Thyroid gland (tissue), 4 donors: ENCODE data around the gene GCNT2. TPM values are rescaled to one million over a fixed set of nuclear protein-coding genes. Genes with fewer than 3 reads are reported as not detected.

Experiments
- DNase-seq, 2 donors: peaks; one replicate each; pipeline ENCODE4 v3.0.0-alpha.2; 2019
- H3K27ac ChIP-seq, 3 donors: fragments of 200-600 bp; sonication (generic); 1 replicate in 2 of 3; 2 replicates in 1 of 3; pipeline ENCODE4 v1.5.1; 2016 to 2019; ENCODE audit warnings: mild to moderate bottlenecking in 1 of 3, moderate library complexity in 1 of 3
- H3K27me3 ChIP-seq: fragments of 200-600 bp; sonication (generic); one replicate; pipeline ENCODE4 v1.5.1; 2019
- H3K36me3 ChIP-seq, 2 donors: fragments of 200-600 bp; sonication (generic); one replicate each; pipeline ENCODE4 v1.5.1; 2016 to 2019
- H3K4me1 ChIP-seq, 2 donors: fragments of 200-600 bp; sonication (generic); one replicate each; pipeline ENCODE4 v1.5.1; 2017 to 2019
- H3K4me3 ChIP-seq, 3 donors: fragments of 200-600 bp; sonication (generic); replicated peaks in 1 of 3; 1 replicate in 2 of 3; 2 replicates in 1 of 3; pipeline ENCODE4 v1.5.1; 2016; ENCODE audit warnings: mild to moderate bottlenecking in 1 of 3
- H3K9me3 ChIP-seq: fragments of 200-600 bp; sonication (generic); one replicate; pipeline ENCODE4 v1.5.1; 2017
- POLR2A ChIP-seq, 2 donors: fragments of 450-650 bp; IDR thresholded peaks; one replicate each; pipeline ENCODE4 v1.6.1; 2017; ENCODE audit warnings: antibody characterized with exemption in 2 of 2, mild to moderate bottlenecking in 2 of 2, moderate library complexity in 1 of 2
- WGBS, 2 donors: methylation state at CpG; one replicate each; pipeline ENCODE4 v1.1.5; 2017; 5-methylcytosine and 5-hydroxymethylcytosine counted together
- intact Hi-C: fragments of 100-400 bp; cut with DNase I; formaldehyde crosslinking; loops from one replicate; pipeline ENCODE4 v1.15.1; 2023
- total RNA-seq, 4 donors: library from RNA; depleted of rRNA; stranded (reverse); fragments of >200 nt; gene quantifications; one replicate each; pipeline ENCODE4 v1.2.3, GENCODE V29; 2016
- TF ChIP-seq, protein P1 (sequence below), 6 experiments: fragments of 200-600 bp in 3 of 6; fragments of 450-650 bp in 3 of 6; sonication (generic) in 3 of 6; IDR thresholded peaks; one replicate each; pipeline ENCODE4 v1.5.1; 2016 to 2019; ENCODE audit warnings: antibody characterized with exemption in 6 of 6, mild to moderate bottlenecking in 2 of 6, inconsistent platforms in 1 of 6, moderate library complexity in 1 of 6

GCNT2 gene
- total RNA-seq, 4 donors from 2014 or later = 4.0 to 9.8 (median 8.0) TPM

GRCh38 chr6:10584607-10585006 is 63.5 kb downstream of the GCNT2 start:
- Histone ChIP-seq H3K27ac (no peak overlapping the region), H3K4me3 (no peak overlapping the region), H3K9me3 (no peaks in the 10 kb centered on the region), H3K36me3 (no peaks in the 10 kb centered on the region), H3K4me1 (peaks cover 21 to 25% of the 10 kb centered on the region in 2 donors), H3K27me3 (no peaks in the 10 kb centered on the region)
- no peak for TF ChIP-seq POLR2A (IDR thresholded peaks at IDR 0.05)
- TF ChIP-seq, protein P1, sequence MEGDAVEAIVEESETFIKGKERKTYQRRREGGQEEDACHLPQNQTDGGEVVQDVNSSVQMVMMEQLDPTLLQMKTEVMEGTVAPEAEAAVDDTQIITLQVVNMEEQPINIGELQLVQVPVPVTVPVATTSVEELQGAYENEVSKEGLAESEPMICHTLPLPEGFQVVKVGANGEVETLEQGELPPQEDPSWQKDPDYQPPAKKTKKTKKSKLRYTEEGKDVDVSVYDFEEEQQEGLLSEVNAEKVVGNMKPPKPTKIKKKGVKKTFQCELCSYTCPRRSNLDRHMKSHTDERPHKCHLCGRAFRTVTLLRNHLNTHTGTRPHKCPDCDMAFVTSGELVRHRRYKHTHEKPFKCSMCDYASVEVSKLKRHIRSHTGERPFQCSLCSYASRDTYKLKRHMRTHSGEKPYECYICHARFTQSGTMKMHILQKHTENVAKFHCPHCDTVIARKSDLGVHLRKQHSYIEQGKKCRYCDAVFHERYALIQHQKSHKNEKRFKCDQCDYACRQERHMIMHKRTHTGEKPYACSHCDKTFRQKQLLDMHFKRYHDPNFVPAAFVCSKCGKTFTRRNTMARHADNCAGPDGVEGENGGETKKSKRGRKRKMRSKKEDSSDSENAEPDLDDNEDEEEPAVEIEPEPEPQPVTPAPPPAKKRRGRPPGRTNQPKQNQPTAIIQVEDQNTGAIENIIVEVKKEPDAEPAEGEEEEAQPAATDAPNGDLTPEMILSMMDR (IDR thresholded peaks at IDR 0.05) = no peak
- no peak for DNase-seq
- WGBS, 2 donors = 96% methylated on average over 3 of the region's 3 CpGs
- intact Hi-C loops = no loop called here

- intact Hi-C loops = no loop called here
- H3K4me1 ChIP-seq = peaks cover 21 to 25% of the 10 kb centered on the region in 2 donors
- H3K4me3 ChIP-seq = no peak overlapping the region
- H3K9me3 ChIP-seq = no peaks in the 10 kb centered on the region
- no peak overlapping the region for H3K27ac ChIP-seq
- no peaks in the 10 kb centered on the region for H3K27me3 ChIP-seq
- TF ChIP-seq, protein P1 (IDR thresholded peaks at IDR 0.05) = no peak
- no peak for TF ChIP-seq POLR2A (IDR thresholded peaks at IDR 0.05)
- no peaks in the 10 kb centered on the region for H3K36me3 ChIP-seq
- 80 to 82% methylated on average over 13 of the region's 13 CpGs for WGBS, 2 donors
- no peak for DNase-seq
Observed at GRCh38 chr6:10585209-10585845, 64.2 kb downstream of the GCNT2 start.

- WGBS, 2 donors = 72 to 83% methylated on average over 5 of the region's 5 CpGs
- Histone ChIP-seq H3K9me3 (no peaks in the 10 kb centered on the region), H3K36me3 (no peaks in the 10 kb centered on the region), H3K4me1 (peaks cover 21 to 25% of the 10 kb centered on the region in 2 donors), H3K4me3 (no peak overlapping the region), H3K27me3 (no peaks in the 10 kb centered on the region), H3K27ac (no peak overlapping the region)
- intact Hi-C loops = no loop called here
- no peak for TF ChIP-seq POLR2A (IDR thresholded peaks at IDR 0.05)
- TF ChIP-seq, protein P1 (IDR thresholded peaks at IDR 0.05) = no peak
- no peak for DNase-seq
Observed at GRCh38 chr6:10586302-10586701, 65.2 kb downstream of the GCNT2 start.

DNA sequence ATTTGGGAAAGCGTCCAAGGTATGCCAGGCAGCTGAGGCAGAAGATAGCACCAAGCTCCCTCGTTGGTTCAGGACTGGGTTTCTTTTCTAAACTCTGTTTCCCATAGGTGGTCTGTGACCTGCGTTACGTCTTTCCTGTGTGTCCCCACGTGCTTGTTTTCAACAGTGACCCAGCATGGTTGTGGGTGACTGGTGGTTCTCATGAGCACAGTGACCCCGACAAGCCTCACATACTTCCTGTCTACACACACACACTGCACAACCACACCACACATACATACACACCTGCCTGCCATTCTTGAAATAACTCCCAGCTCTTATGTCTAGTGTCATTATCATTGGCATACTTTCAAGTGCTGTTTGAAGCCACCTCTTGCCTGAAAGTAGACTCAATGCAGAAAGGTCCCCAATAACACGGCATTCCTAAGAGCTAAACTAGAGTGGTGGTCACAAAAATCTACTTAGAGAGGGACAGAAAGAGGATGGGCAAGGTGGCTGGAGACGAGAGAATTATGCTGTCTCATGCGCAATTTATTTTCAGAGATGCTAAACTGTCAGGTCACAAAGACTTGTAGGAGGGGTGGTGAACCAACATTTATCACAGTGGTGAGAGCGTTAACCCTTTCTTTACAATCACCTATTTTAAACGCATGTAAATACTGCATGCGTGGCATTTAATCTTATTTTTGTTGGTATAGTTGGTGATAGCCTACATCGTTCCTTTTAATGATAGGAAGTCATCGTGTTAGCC is 66.7 kb downstream of the GCNT2 start:
- no peaks in the 10 kb centered on the region for H3K27me3 ChIP-seq
- H3K4me3 ChIP-seq = no peak overlapping the region
- 37 to 38% methylated on average over 14 of the region's 14 CpGs for WGBS, 2 donors
- intact Hi-C loops = no loop called here
- H3K36me3 ChIP-seq = no peaks in the 10 kb centered on the region
- no peak for TF ChIP-seq POLR2A (IDR thresholded peaks at IDR 0.05)
- TF ChIP-seq, protein P1 (IDR thresholded peaks at IDR 0.05) = no peak
- peak; percentile 20 to 27 for DNase-seq
- peaks cover 19 to 20% of the 10 kb centered on the region in 2 donors for H3K4me1 ChIP-seq
- H3K9me3 ChIP-seq = no peaks in the 10 kb centered on the region
- no peak overlapping the region for H3K27ac ChIP-seq
